ENCODE results near the gene RNF31.
"Not testable (repeated sequence)": the region's sequence is repeated elsewhere in the genome, so short reads cannot be mapped to it uniquely, and the experiment has no call there.

RNF31 gene

DNA sequence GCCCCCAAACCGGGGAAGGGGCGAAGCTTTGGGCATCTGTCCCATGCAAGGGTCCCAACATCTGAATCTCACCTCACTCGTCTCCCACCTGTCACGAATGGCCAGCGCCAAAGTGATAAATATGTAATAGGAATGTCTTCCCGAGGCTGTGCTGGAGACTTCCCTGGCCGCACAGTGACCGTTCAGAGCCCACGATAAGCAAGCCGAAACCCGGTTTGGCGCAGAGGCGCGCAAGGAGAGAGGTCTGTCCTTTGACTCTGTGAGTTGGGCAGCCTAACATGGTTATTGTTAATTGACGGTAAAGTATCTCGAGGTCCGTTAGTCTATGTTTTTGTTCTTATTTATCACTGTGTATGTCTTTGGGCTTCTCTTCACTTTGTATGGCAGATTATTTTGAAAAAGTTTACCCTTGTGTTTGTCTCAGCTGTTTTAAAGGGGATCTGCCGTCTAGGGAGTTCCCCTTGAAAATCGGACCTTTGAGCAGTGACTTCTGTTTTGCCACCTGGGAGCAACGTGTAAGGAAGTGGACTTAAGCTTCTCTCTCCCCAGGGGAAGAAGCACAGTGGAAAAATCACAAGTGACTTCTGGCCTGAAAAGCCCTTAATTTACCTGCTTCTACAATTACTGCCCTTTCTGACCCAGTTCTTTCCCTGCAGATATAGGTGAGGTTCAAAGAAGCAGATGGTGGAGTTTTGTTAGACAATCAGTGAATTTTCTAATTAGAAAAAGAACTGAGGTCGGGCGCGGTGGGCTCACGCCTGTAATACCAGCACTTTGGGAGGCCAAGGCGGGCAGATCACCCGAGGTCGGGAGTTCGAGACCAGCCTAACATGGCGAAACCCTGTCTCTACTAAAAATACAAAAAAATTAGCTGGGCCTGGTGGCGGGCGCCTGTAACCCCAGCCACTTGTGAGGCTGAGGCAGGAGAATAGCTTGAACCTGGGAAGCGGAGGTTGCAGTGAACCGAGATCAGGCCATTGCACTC, 49.1 kb downstream of the RNF31 start:
- H3K79me2 ChIP-seq (ENCODE audit: control insufficient read depth, low read length), result peaks cover 53% of the 10 kb centered on the region
- TF ChIP-seq EZH2phosphoT487 (IDR thresholded peaks at IDR 0.05; ENCODE audit: borderline replicate concordance, low read length), result no peak
- TF ChIP-seq, protein P1, sequence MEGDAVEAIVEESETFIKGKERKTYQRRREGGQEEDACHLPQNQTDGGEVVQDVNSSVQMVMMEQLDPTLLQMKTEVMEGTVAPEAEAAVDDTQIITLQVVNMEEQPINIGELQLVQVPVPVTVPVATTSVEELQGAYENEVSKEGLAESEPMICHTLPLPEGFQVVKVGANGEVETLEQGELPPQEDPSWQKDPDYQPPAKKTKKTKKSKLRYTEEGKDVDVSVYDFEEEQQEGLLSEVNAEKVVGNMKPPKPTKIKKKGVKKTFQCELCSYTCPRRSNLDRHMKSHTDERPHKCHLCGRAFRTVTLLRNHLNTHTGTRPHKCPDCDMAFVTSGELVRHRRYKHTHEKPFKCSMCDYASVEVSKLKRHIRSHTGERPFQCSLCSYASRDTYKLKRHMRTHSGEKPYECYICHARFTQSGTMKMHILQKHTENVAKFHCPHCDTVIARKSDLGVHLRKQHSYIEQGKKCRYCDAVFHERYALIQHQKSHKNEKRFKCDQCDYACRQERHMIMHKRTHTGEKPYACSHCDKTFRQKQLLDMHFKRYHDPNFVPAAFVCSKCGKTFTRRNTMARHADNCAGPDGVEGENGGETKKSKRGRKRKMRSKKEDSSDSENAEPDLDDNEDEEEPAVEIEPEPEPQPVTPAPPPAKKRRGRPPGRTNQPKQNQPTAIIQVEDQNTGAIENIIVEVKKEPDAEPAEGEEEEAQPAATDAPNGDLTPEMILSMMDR (IDR thresholded peaks at IDR 0.05; ENCODE audit: low read depth, low read length, poor library complexity, severe bottlenecking), result no peak
- peaks cover 44% of the 10 kb centered on the region for H3K36me3 ChIP-seq (ENCODE audit: control insufficient read depth, low read length)
- H4K20me1 ChIP-seq (ENCODE audit: control insufficient read depth, insufficient read depth, low read depth, low read length), result no peaks in the 10 kb centered on the region
- H3K27me3 ChIP-seq (ENCODE audit: control insufficient read depth, low read length), result no peaks in the 10 kb centered on the region
- H3K4me2 ChIP-seq (ENCODE audit: low read length), result peak overlapping the region; percentile 78
- H3K4me3 ChIP-seq (ENCODE audit: low read length), result peak overlapping the region; percentile 87
- H3K4me1 ChIP-seq (ENCODE audit: control insufficient read depth, low read length), result peaks cover 29% of the 10 kb centered on the region
- H3F3A ChIP-seq (ENCODE audit: control insufficient read depth, insufficient read depth), result peaks cover 15% of the 10 kb centered on the region
- H3K9me2 ChIP-seq (replicated peaks; ENCODE audit: control insufficient read depth, low read length), result no peaks in the 10 kb centered on the region
- H3K9me3 ChIP-seq (ENCODE audit: control insufficient read depth, insufficient read depth, low read length), result no peaks in the 10 kb centered on the region
- H3K27ac ChIP-seq (ENCODE audit: low read depth, low read length), result peak overlapping the region; percentile 78

DNA sequence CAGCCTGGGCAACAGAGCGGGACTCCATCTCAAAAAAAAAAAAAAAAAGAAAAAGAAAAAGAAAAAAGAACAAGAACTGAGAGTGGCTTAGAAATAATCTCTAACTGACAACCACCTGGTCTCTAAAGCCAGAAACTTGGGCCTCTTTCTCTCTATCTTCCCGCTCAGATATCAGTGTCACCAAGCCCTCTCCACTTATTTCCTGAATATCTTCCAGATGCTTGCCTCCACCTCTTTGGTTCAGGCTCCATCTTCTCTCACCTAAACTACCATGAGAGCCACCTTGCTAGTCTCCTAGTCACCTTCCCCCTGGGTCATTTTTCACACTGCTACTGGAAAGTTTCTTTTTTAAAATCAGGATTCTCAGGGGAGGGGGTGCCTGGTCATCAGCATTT, 49.8 kb downstream of the RNF31 start:
- Histone ChIP-seq H3K9me3 (ENCODE audit: control insufficient read depth, insufficient read depth, low read length) (peaks cover 3% of the 10 kb centered on the region; the same call in 1 of the 2 replicates), H3K4me2 (ENCODE audit: low read length) (peak overlapping the region; percentile 78), H3K27me3 (ENCODE audit: control insufficient read depth, low read length) (no peaks in the 10 kb centered on the region), H3K36me3 (ENCODE audit: control insufficient read depth, low read length) (peaks cover 44% of the 10 kb centered on the region), H3K4me1 (ENCODE audit: control insufficient read depth, low read length) (peaks cover 29% of the 10 kb centered on the region), H3K79me2 (ENCODE audit: control insufficient read depth, low read length) (peaks cover 53% of the 10 kb centered on the region), H3K4me3 (ENCODE audit: low read length) (peak overlapping the region; percentile 87), H3F3A (ENCODE audit: control insufficient read depth, insufficient read depth) (peaks cover 11% of the 10 kb centered on the region), H3K9me2 (replicated peaks; ENCODE audit: control insufficient read depth, low read length) (no peaks in the 10 kb centered on the region), H4K20me1 (ENCODE audit: control insufficient read depth, insufficient read depth, low read depth, low read length) (no peaks in the 10 kb centered on the region), H3K27ac (ENCODE audit: low read depth, low read length) (peak overlapping the region; percentile 78)
- no peak for TF ChIP-seq EZH2phosphoT487 (IDR thresholded peaks at IDR 0.05; ENCODE audit: borderline replicate concordance, low read length)
- TF ChIP-seq, protein P1 (IDR thresholded peaks at IDR 0.05; ENCODE audit: low read depth, low read length, poor library complexity, severe bottlenecking), result no peak

DNA sequence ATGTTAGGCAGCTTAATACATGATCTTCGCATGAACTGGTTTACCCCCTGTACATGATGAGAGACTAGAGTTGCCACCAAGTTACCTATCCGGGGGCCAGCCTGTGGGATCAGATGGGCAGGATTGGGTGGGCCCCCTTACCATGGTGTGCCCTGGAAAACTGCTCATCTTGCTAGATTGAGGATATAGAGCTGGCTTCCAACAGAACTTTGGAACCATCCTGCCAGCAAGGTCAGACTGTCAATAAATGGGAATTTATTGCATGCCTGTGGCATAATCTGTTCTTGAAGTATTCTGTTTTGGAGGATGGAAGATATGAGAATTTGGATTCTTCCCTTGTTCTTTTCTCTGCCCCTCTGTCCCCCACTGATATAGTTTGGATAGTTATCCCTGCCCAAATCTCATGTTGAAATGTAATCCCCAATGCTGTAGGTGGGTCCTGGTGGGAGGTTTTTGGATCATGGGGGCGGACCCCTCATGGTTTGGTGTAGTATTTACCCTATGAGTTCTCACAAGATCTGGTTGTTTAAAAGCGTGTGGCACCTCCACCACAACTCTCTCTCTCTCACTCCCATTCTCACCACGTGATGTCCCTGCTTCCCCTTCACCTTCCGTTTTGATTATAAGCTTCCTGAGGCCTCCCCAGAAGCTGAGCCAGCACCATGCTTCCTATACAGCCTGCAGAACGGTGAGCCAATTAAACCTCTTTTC, 51.7 kb downstream of the RNF31 start:
- H3K4me3 ChIP-seq (ENCODE audit: low read length), result peak overlapping the region; percentile 22; the same call in 1 of the 2 replicates
- peaks cover 8% of the 10 kb centered on the region; the same call in 1 of the 2 replicates for H3K9me3 ChIP-seq (ENCODE audit: control insufficient read depth, insufficient read depth, low read length)
- peaks cover 10% of the 10 kb centered on the region for H3F3A ChIP-seq (ENCODE audit: control insufficient read depth, insufficient read depth)
- no peaks in the 10 kb centered on the region for H4K20me1 ChIP-seq (ENCODE audit: control insufficient read depth, insufficient read depth, low read depth, low read length)
- H3K9me2 ChIP-seq (replicated peaks; ENCODE audit: control insufficient read depth, low read length), result no peaks in the 10 kb centered on the region
- no peak overlapping the region for H3K27ac ChIP-seq (ENCODE audit: low read depth, low read length)
- H3K27me3 ChIP-seq (ENCODE audit: control insufficient read depth, low read length), result no peaks in the 10 kb centered on the region
- H3K4me2 ChIP-seq (ENCODE audit: low read length), result peak overlapping the region; percentile 31; the same call in 1 of the 2 replicates
- peaks cover 42% of the 10 kb centered on the region for H3K36me3 ChIP-seq (ENCODE audit: control insufficient read depth, low read length)
- peaks cover 28% of the 10 kb centered on the region for H3K4me1 ChIP-seq (ENCODE audit: control insufficient read depth, low read length)
- TF ChIP-seq EZH2phosphoT487 (IDR thresholded peaks at IDR 0.05; ENCODE audit: borderline replicate concordance, low read length), result no peak
- TF ChIP-seq, protein P1 (IDR thresholded peaks at IDR 0.05; ENCODE audit: low read depth, low read length, poor library complexity, severe bottlenecking), result no peak
- H3K79me2 ChIP-seq (ENCODE audit: control insufficient read depth, low read length), result peaks cover 46% of the 10 kb centered on the region

DNA sequence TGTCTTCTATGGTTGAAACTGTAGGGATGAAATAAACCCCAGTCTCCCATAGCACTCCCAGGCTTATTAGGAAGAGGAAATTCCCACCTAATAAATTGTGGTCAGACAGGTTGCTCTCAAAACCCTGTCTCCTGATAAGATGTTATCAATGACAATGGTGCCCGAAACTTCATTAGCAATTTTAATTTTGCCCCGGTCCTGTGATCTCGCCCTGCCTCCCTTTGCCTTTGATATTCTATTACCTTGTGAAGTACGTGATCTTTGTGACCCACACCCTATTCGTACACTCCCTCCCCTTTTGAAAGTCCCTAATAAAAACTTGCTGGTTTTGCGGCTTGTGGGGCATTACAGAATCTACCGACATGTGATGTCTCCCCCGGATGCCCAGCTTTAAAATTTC, 55.2 kb downstream of the RNF31 start:
- not testable (repeated sequence) for H3K4me3 ChIP-seq (ENCODE audit: low read length); H4K20me1 ChIP-seq (ENCODE audit: control insufficient read depth, insufficient read depth, low read depth, low read length)

DNA sequence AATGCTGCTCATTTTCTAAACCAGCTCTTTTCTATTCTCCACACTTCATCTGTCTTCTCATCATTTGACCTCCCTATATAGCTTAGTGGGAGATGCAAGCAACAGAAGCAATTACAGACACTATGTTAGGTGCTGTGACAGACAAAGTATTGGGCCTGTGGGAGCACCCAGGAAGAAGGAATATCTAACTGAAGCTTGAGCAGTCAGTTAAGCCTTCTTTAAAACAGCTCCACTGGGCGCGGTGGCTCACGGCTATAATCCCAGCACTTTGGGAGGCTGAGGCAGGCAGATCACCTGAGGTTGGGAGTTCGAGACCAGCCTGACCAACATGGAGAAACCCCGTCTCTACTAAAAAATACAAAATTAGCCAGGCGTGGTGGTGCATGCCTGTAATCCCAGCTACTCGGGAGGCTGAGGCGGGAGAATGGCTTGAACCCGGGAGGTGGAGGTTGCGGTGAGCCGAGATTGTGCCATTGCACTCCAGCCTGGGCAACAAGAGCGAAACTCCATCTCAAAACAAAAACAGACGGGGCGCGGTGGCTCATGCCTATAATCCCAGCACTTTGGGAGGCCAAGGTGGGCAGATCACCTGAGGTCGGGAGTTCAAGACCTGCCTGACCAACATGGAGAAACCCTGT, 56.1 kb downstream of the RNF31 start:
- not testable (repeated sequence) for H3K4me2 ChIP-seq (ENCODE audit: low read length); H3K27me3 ChIP-seq (ENCODE audit: control insufficient read depth, low read length); H3K4me1 ChIP-seq (ENCODE audit: control insufficient read depth, low read length); H3F3A ChIP-seq (ENCODE audit: control insufficient read depth, insufficient read depth); H3K9me2 ChIP-seq (replicated peaks; ENCODE audit: control insufficient read depth, low read length); H3K4me3 ChIP-seq (ENCODE audit: low read length); H3K27ac ChIP-seq (ENCODE audit: low read depth, low read length); H4K20me1 ChIP-seq (ENCODE audit: control insufficient read depth, insufficient read depth, low read depth, low read length); H3K9me3 ChIP-seq (ENCODE audit: control insufficient read depth, insufficient read depth, low read length)
- peaks cover 15% of the 10 kb centered on the region for H3K79me2 ChIP-seq (ENCODE audit: control insufficient read depth, low read length)
- peaks cover 69% of the 10 kb centered on the region for H3K36me3 ChIP-seq (ENCODE audit: control insufficient read depth, low read length)

More for the DNA sequence above, 55.2 kb downstream of the RNF31 start:
- H3K9me2 ChIP-seq (replicated peaks; ENCODE audit: control insufficient read depth, low read length); H3K4me1 ChIP-seq (ENCODE audit: control insufficient read depth, low read length); H3K27me3 ChIP-seq (ENCODE audit: control insufficient read depth, low read length); H3K9me3 ChIP-seq (ENCODE audit: control insufficient read depth, insufficient read depth, low read length); H3K4me2 ChIP-seq (ENCODE audit: low read length); H3K27ac ChIP-seq (ENCODE audit: low read depth, low read length); H3F3A ChIP-seq (ENCODE audit: control insufficient read depth, insufficient read depth): not testable (repeated sequence)
- Histone ChIP-seq H3K36me3 (ENCODE audit: control insufficient read depth, low read length) (peaks cover 61% of the 10 kb centered on the region), H3K79me2 (ENCODE audit: control insufficient read depth, low read length) (peaks cover 17% of the 10 kb centered on the region)
